HG02973 (cell line): ENCODE results near the gene STEEP1.

Experiments
- ATAC-seq: cut with Tn5 transposase; IDR thresholded peaks from one replicate; pipeline ENCODE4 v1.9.1; 2021; ENCODE audit warnings: moderate library complexity; ENCODE audit not compliant: unreplicated experiment

STEEP1 gene

GRCh38 chrX:119489212-119490074, 75.8 kb downstream of the STEEP1 start:
- ATAC-seq = no peak

DNA sequence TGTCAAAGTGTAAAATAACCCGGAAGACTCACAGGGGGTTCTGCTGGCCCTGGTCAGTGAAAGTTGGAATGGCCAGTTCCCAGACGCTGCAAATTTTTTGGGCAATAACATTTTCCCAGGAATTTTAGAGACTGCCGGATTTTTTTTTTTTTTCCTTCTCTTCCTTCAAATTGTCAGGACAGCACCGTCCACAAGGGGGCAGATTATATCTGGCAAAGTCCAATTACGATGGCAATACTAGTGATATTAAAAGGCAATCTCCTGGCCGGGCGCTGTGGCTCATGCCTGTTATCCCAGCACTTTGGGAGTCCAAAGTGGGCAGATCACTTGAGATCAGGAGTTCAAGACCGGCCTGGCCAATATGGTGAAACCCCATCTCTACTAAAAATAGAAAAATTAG, 76.5 kb downstream of the STEEP1 start:
- no peak for ATAC-seq
